A673 (cell line): ENCODE measurements around the gene IGF1R.

Experiments
- CTCF ChIP-seq: fragments of 300-800, 200-600 bp; sonication (generic); conservative IDR thresholded peaks from 2 replicates; pipeline ENCODE4 v1.5.1; 2017; ENCODE audit warnings: low read depth, mild to moderate bottlenecking, antibody characterized with exemption, low read length, moderate library complexity, mixed read lengths
- EZH2 ChIP-seq: fragments of 200-600 bp; sonication (generic); IDR thresholded peaks from 2 replicates; pipeline ENCODE4 v1.6.1; 2017; ENCODE audit warnings: borderline replicate concordance, low read depth, mild to moderate bottlenecking, mixed read lengths, antibody characterized with exemption, low read length; ENCODE audit not compliant: poor library complexity, severe bottlenecking

GRCh38 chr15:98954411-98954810 is 306.1 kb downstream of the IGF1R start:
- TF ChIP-seq EZH2 (no peak), CTCF (no peak)
